Endothelial cell of umbilical vein (primary cell): ENCODE results near the gene FBXO38. TPM values are rescaled to one million over a fixed set of nuclear protein-coding genes. Genes with fewer than 3 reads are reported as not detected.

Source experiments
- BruUV-seq: library from RNA; stranded (reverse); fragments of 400-500 nt; replicated peaks from 2 replicates; lab custom pipeline; 2021; lab: Mats Ljungman, UMichigan
- CTCF ChIA-PET: fragments of 300-600, 350-600 bp; sonication (Branson Sonifier 250); formaldehyde crosslinking; loops from one replicate; lab custom pipeline; 2021; ENCODE audit warnings: antibody characterized with exemption, inconsistent platforms; lab: Charles Lee
- POLR2A ChIA-PET: fragments of 300-600, 350-600 bp; sonication (Branson Sonifier 250); formaldehyde crosslinking; loops from one replicate; lab custom pipeline; 2021; ENCODE audit warnings: antibody characterized with exemption, inconsistent platforms; lab: Charles Lee
- DNase-seq: peaks from one replicate; pipeline ENCODE4 v3.0.0-alpha.2; 2011; ENCODE audit warnings: low read depth, low spot score
- FAIRE-seq: peaks from 2 replicates; lab custom pipeline; 2011; peaks lifted over from hg19 to GRCh38; lab: Jason Lieb, UNC
- H2AFZ ChIP-seq: 2 replicates; pipeline ENCODE4 v1.6.0; 2012; ENCODE audit warnings: low read depth, low read length, control low read depth, inconsistent platforms
- H3K27ac ChIP-seq: 2 replicates; pipeline ENCODE4 v1.5.1; 2011; ENCODE audit warnings: low read depth, mild to moderate bottlenecking, control low read depth, low read length, moderate library complexity; ENCODE audit not compliant: insufficient read depth
- H3K27me3 ChIP-seq, 2 experiments: 2 replicates each; pipeline versions ENCODE4 v1.6.0 to v1.6.1; 2011; ENCODE audit warnings: low read length in 2 of 2, mixed read lengths in 1 of 2; ENCODE audit not compliant: control insufficient read depth in 2 of 2, insufficient read depth in 2 of 2
- H3K36me3 ChIP-seq, 2 experiments: 2 replicates in 1 of 2; 3 replicates in 1 of 2; pipeline ENCODE4 v1.5.1; 2011; ENCODE audit warnings: low read length in 2 of 2, mild to moderate bottlenecking in 1 of 2, moderate library complexity in 1 of 2; ENCODE audit not compliant: control insufficient read depth in 2 of 2, insufficient read depth in 2 of 2; ENCODE audit errors: extremely low read depth in 1 of 2
- H3K4me1 ChIP-seq: 3 replicates; pipeline ENCODE4 v1.5.1; 2011; ENCODE audit warnings: mild to moderate bottlenecking, low read length; ENCODE audit not compliant: control insufficient read depth, insufficient read depth; ENCODE audit errors: extremely low read depth
- H3K4me2 ChIP-seq: 2 replicates; pipeline ENCODE4 v1.6.1; 2011; ENCODE audit warnings: low read length, control low read depth, mixed read lengths; ENCODE audit not compliant: insufficient read depth
- H3K4me3 ChIP-seq, 3 experiments: fragments of 200-600 bp in 1 of 3; sonication (generic), shearing (Covaris generic) in 1 of 3; replicated peaks in 1 of 3; 2 replicates each; pipeline ENCODE4 v1.5.1; 2011 to 2016; ENCODE audit warnings: control low read depth in 3 of 3, low read length in 3 of 3, mild to moderate bottlenecking in 2 of 3, inconsistent platforms in 1 of 3, low read depth in 1 of 3, moderate library complexity in 1 of 3; ENCODE audit not compliant: insufficient read depth in 1 of 3
- H3K79me2 ChIP-seq: 2 replicates; pipeline ENCODE4 v1.6.0; 2012; ENCODE audit warnings: low read length, inconsistent platforms; ENCODE audit not compliant: control insufficient read depth, insufficient read depth
- H3K9ac ChIP-seq: replicated peaks from 2 replicates; pipeline ENCODE3; 2011; ENCODE audit warnings: low read length, control low read depth; ENCODE audit not compliant: insufficient read depth; ENCODE audit errors: extremely low read depth
- H3K9me1 ChIP-seq: replicated peaks from 3 replicates; pipeline ENCODE4 v1.6.0; 2011; ENCODE audit warnings: mild to moderate bottlenecking, low read length; ENCODE audit not compliant: control insufficient read depth, insufficient read depth; ENCODE audit errors: extremely low read depth
- H3K9me3 ChIP-seq: replicated peaks from 2 replicates; pipeline ENCODE4 v1.5.1; 2012; ENCODE audit warnings: low read length, inconsistent platforms; ENCODE audit not compliant: control insufficient read depth, insufficient read depth
- H4K20me1 ChIP-seq: replicated peaks from 2 replicates; pipeline ENCODE3; 2011; ENCODE audit warnings: mild to moderate bottlenecking, low read length; ENCODE audit not compliant: control insufficient read depth, insufficient read depth; ENCODE audit errors: extremely low read depth
- CTCF ChIP-seq, 2 donors: IDR thresholded peaks; 1 replicate in 1 of 2; 2 replicates in 1 of 2; pipeline ENCODE4 v1.5.1; 2011; ENCODE audit warnings: low read length in 2 of 2, mild to moderate bottlenecking in 2 of 2, moderate library complexity in 2 of 2, control low read depth in 1 of 2, inconsistent platforms in 1 of 2, low read depth in 1 of 2; ENCODE audit not compliant: insufficient read depth in 1 of 2; ENCODE audit errors: extremely low read depth in 1 of 2
- EZH2 ChIP-seq: IDR thresholded peaks from 2 replicates; pipeline ENCODE4 v1.6.1; 2012; ENCODE audit warnings: borderline replicate concordance, low read depth, mild to moderate bottlenecking, moderate library complexity, low read length, inconsistent platforms; ENCODE audit not compliant: severe bottlenecking
- FOS ChIP-seq: IDR thresholded peaks from 2 replicates; pipeline ENCODE4 v1.6.1; 2011; ENCODE audit warnings: mild to moderate bottlenecking, low read length, moderate library complexity, borderline replicate concordance; ENCODE audit not compliant: insufficient read depth
- GATA2 ChIP-seq: IDR thresholded peaks from 2 replicates; pipeline ENCODE4 v1.7.0; 2011; ENCODE audit warnings: low read depth, mild to moderate bottlenecking, moderate library complexity, mixed read lengths, low read length; ENCODE audit not compliant: insufficient read length, insufficient read depth
- MYC ChIP-seq: IDR thresholded peaks from one replicate; pipeline ENCODE4 v1.6.1; 2011; ENCODE audit warnings: mild to moderate bottlenecking, low read depth, low read length
- POLR2AphosphoS5 ChIP-seq: IDR thresholded peaks from 2 replicates; pipeline ENCODE4 v1.6.1; 2012; ENCODE audit warnings: low read depth, mild to moderate bottlenecking, control low read depth, low read length, moderate library complexity; ENCODE audit not compliant: insufficient read depth
- dilution Hi-C: fragments of 300-500 bp; cut with MboI; formaldehyde crosslinking; loops from one replicate; pipeline ENCODE4 v1.15.0; 2019; ENCODE audit warnings: low sequenced_read_pairs; ENCODE audit not compliant: extremely low pct_ligation_motif_present
- intact Hi-C: fragments of 100-400 bp; cut with micrococcal nuclease; formaldehyde crosslinking; loops from one replicate; pipeline ENCODE4 v1.10.0; 2022
- polyA plus RNA-seq, 4 experiments: library from polyadenylated mRNA; depleted of rRNA in 3 of 4; stranded (reverse) in 3 of 4; unstranded in 1 of 4; fragments of >200 nt; gene quantifications; 2 replicates each; pipeline versions ENCODE4 v1.2.1 to v1.2.3, GENCODE V29; 2011 to 2012; ENCODE audit warnings: missing spikeins in 1 of 4
- total RNA-seq: library from RNA; stranded (reverse); gene quantifications from 2 replicates; pipeline ENCODE4 v1.2.3, GENCODE V29; 2021

Gene FBXO38
- total and polyA plus RNA-seq, 2 donors (not counting 3 experiments of a cell fraction or from before 2014, with no cell fraction given) = 18.6 to 65.6 TPM

GRCh38 chr5:148374690-148375360, 8.9 kb upstream of the FBXO38 start:
- Histone ChIP-seq H3K9me1 (no peaks in the 10 kb centered on the region), H3K9ac (no peak overlapping the region), H4K20me1 (no peaks in the 10 kb centered on the region), H3K4me1 (peaks cover 16% of the 10 kb centered on the region), H3K27me3 (no peaks in the 10 kb centered on the region), H3K79me2 (no peaks in the 10 kb centered on the region), H3K36me3 (no peaks in the 10 kb centered on the region), H3K27ac (no peak overlapping the region), H3K9me3 (no peaks in the 10 kb centered on the region), H3K4me3 (no peak overlapping the region), H3K4me2 (no peak overlapping the region), H2AFZ (no peak overlapping the region)
- intact Hi-C loops = loop anchor here (1.0 to 10.0 kb wide), 4 partner anchors 85 to 520 kb away; no protein-coding TSS in a partner anchor
- dilution Hi-C loops = no loop called here
- no peak for TF ChIP-seq MYC
- peak; percentile 77 to 78 for TF ChIP-seq CTCF (IDR thresholded peaks at IDR 0.05; ENCODE audit: extremely low read depth in 1 of 2, insufficient read depth in 1 of 2, low read depth in 1 of 2, low read length in 2 of 2)
- DNase-seq = peak; percentile 66
- peak; percentile 31 for FAIRE-seq
- CTCF ChIA-PET = interaction anchor here (0.5 to 4.0 kb wide), 51 partner anchors 8 to 517 kb away, joined by 3 to 52 read pairs (median 4); partner anchors contain the start of genes FBXO38 and SPINK13
- POLR2A ChIA-PET = no interaction called here
- BruUV-seq = no TSS peak

- intact Hi-C loops (loop anchor here (10.0 kb wide), 1 partner anchor 521 kb away; no protein-coding TSS in a partner anchor), dilution Hi-C loops (no loop called here)
- Histone ChIP-seq H3K4me2 (no peak overlapping the region), H3K9me3 (no peaks in the 10 kb centered on the region), H4K20me1 (no peaks in the 10 kb centered on the region), H3K27me3 (no peaks in the 10 kb centered on the region), H3K9ac (no peak overlapping the region), H3K4me3 (no peak overlapping the region), H3K9me1 (no peaks in the 10 kb centered on the region), H2AFZ (no peak overlapping the region), H3K27ac (no peak overlapping the region), H3K4me1 (peaks cover 19% of the 10 kb centered on the region), H3K36me3 (no peaks in the 10 kb centered on the region), H3K79me2 (no peaks in the 10 kb centered on the region)
- no TSS peak for BruUV-seq
- TF ChIP-seq MYC (no peak), EZH2 (no peak), GATA2 (no peak), POLR2AphosphoS5 (no peak), FOS (no peak)
- CTCF ChIA-PET = interaction anchor here (0.9 to 2.3 kb wide), 3 partner anchors 22 to 355 kb away, joined by 3 to 13 read pairs (median 3); no protein-coding TSS in a partner anchor
- POLR2A ChIA-PET = no interaction called here
- FAIRE-seq (no peak), DNase-seq (peak; percentile 39)
These were observed 7.6 kb upstream of the FBXO38 start for GRCh38 chr5:148376198-148376597.
